Astrocyte of the spinal cord (primary cell): ENCODE results near the gene MAD2L2.

ENCODE experiments used
- DNase-seq: peaks from one replicate; pipeline ENCODE4 v3.0.0; 2011; ENCODE audit warnings: low read depth, low spot score
- H3K4me3 ChIP-seq: 2 replicates; pipeline ENCODE4 v1.5.1; 2011; ENCODE audit warnings: low read depth, mild to moderate bottlenecking, low read length, moderate library complexity
- in situ Hi-C: cut with HindIII; loops from 2 replicates; pipeline ENCODE4 v1.10.0; 2017; ENCODE audit warnings: low sequenced_read_pairs
- TF ChIP-seq, protein P1 (sequence below): IDR thresholded peaks from 2 replicates; pipeline ENCODE4 v1.5.1; 2012; ENCODE audit warnings: low read depth, mild to moderate bottlenecking, low read length, inconsistent platforms

The MAD2L2 gene

DNA sequence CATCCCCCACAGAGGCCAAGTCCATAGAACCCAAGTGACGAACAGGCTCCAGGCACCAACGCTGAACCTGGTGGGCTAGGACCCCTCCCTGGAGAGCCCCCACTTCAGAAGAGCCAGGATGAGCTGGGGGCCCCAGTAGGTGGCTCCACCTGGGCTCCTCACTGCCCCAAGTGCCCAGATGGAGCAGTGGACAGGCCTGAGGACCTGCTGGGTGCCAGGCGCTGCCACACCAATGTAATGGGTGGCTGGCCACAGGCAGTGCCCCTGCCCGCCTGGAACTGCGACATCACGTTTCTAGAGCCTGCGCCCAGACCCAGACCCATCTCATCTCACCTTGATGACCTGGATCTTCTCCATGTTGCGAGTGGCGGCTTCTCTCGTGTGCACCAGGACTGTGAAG lies 5.6 kb downstream of the MAD2L2 start:
- H3K4me3 ChIP-seq: no peak overlapping the region
- in situ Hi-C loops: no loop called here
- TF ChIP-seq, protein P1, sequence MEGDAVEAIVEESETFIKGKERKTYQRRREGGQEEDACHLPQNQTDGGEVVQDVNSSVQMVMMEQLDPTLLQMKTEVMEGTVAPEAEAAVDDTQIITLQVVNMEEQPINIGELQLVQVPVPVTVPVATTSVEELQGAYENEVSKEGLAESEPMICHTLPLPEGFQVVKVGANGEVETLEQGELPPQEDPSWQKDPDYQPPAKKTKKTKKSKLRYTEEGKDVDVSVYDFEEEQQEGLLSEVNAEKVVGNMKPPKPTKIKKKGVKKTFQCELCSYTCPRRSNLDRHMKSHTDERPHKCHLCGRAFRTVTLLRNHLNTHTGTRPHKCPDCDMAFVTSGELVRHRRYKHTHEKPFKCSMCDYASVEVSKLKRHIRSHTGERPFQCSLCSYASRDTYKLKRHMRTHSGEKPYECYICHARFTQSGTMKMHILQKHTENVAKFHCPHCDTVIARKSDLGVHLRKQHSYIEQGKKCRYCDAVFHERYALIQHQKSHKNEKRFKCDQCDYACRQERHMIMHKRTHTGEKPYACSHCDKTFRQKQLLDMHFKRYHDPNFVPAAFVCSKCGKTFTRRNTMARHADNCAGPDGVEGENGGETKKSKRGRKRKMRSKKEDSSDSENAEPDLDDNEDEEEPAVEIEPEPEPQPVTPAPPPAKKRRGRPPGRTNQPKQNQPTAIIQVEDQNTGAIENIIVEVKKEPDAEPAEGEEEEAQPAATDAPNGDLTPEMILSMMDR: no peak
- no peak for DNase-seq

DNA sequence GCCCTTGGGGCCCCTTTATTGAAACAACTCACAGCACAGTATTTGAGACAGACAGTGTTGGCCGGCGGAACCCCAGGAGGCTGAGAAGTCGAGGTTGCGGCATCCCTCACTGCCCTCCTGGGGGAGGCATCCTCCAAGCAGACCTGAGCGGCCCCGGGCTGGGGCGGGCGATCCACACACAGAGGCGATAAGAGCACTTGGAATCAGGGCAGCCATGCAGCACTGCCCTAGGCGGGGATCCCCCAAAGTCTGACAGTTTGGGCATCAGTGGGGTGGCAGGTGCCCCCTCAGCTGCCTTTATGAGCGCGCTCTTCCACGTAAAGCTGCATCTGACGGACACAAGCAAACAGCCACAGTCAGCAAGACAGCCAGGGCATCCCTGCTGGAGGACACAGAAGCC lies 6.5 kb downstream of the MAD2L2 start:
- no peak for DNase-seq
- in situ Hi-C loops: no loop called here
- TF ChIP-seq, protein P1: no peak
- no peak overlapping the region for H3K4me3 ChIP-seq

DNA sequence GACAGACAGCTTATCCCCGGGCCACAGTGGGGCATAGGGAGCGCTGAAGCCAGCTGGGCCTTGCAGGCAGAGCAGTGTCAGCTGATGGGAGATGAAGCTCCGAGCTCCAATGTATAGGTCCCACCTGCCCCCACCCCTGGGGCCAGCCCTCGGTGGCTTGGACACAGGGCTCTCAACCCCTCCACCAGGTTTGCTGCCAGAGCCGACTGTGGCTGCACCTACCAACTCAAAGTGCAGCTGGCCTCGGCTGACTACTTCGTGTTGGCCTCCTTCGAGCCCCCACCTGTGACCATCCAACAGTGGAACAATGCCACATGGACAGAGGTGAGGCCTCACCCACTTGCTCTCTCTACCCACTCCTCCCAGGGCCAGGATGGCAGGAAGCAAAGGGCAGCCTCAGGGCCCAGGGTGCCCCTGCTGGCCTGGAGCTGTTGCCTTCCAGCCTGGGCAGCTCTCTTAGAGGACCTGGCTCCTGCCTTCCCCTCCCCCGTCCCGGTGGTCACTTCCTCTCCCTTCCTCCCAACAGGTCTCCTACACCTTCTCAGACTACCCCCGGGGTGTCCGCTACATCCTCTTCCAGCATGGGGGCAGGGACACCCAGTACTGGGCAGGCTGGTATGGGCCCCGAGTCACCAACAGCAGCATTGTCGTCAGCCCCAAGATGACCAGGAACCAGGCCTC lies 7.7 kb downstream of the MAD2L2 start:
- TF ChIP-seq, protein P1: no peak
- DNase-seq: no peak
- in situ Hi-C loops: no loop called here
- H3K4me3 ChIP-seq: no peak overlapping the region

DNA sequence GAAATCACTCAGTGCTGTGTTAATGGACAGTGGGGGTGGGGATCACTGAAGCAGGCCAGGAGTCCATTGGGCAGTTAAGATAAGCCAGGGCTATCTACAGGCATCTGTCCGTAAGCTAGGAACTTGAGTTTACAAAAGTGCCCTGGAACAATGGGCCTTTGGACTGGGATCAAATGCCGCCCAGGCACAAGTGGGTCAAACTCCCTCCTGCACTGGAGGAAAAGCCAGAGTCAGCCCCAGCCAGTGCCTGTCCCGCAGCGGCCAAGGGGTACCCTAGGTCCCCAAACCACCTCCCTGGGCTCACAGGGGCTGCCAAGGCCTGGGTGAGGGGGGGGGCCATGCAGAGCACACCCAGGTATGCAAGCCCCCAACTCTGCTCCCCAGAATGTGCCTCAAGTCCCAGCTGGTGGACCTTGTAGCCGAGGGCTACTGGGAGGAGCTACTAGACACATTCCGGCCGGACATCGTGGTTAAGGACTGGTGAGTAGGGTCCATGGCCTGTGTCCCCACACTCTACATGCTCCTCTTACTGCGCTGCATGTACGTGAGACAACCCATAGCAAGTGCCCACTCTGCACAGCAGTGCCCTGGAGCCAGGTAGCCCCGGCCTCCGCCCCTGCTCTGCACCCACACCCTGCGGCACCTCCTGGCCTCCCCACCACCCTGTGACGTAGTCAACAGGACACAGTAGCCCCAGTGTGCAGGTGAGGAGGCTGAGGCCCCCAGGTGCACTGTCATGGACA lies 9.2 kb downstream of the MAD2L2 start:
- TF ChIP-seq, protein P1: no peak
- no peak for DNase-seq
- in situ Hi-C loops: no loop called here

DNA sequence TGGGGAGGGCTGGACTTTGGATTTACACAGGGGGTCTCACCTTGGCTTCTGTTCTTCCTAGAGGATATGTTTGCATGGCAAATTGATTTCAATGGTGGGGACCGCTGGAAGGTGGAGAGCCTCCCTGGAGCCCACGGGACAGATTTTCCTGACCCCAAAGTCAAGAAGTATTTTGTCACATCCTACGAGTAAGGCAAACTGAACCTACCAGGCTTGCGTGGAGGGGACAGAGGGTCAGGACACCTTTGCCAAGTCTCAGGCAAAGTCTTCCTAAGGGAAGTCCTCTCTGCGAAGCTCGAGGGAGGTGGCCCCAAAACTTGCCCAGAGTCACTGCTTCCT lies 9.8 kb downstream of the MAD2L2 start:
- H3K4me3 ChIP-seq: no peak overlapping the region
- no peak for DNase-seq
- TF ChIP-seq, protein P1: no peak
- in situ Hi-C loops: no loop called here

More for the DNA sequence above, 9.2 kb downstream of the MAD2L2 start:
- H3K4me3 ChIP-seq: no peak overlapping the region

DNA sequence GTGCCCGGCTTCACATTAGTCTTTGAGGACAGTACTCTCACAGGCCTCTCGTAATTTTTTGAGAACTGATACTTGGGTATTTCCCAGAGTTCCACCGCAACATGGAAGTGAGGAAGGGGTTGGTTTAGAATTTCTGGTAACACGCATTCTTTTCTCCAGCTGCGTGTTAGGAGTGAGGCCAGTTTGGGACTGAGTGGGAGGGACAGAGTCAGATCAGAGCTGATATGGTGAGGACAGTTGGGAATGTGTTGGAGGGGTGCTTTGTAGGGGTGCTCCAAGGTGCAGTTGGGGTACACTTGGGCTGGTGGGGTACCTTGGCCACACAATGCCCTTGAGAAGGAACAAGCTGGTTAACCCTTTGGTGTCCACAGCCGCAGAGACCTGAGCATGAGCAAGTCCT lies 10.2 kb downstream of the MAD2L2 start:
- no peak overlapping the region for H3K4me3 ChIP-seq
- TF ChIP-seq, protein P1: no peak
- in situ Hi-C loops: no loop called here

More for the DNA sequence above, 10.2 kb downstream of the MAD2L2 start:
- no peak for DNase-seq
